BE2C (cell line): Measurements from ENCODE around the gene NR1I2.

Source experiments
- DNase-seq: peaks from one replicate; pipeline ENCODE4 v3.0.0-alpha.2; 2020
- H3K27me3 ChIP-seq: fragments of 250-450 bp; sonication (Bioruptor Pico); 2 replicates; pipeline ENCODE4 v1.5.1; 2020; ENCODE audit warnings: mild to moderate bottlenecking
- H3K36me3 ChIP-seq: fragments of 250-450 bp; sonication (Bioruptor Pico); 2 replicates; pipeline ENCODE4 v1.5.1; 2020; ENCODE audit warnings: mild to moderate bottlenecking
- H3K4me1 ChIP-seq: fragments of 250-450 bp; sonication (Bioruptor Pico); 2 replicates; pipeline ENCODE4 v1.5.1; 2020
- H3K4me3 ChIP-seq: 2 replicates; pipeline ENCODE4 v1.5.1; 2011; ENCODE audit warnings: low read depth, low read length
- H3K9me3 ChIP-seq: fragments of 250-450 bp; sonication (Bioruptor Pico); 2 replicates; pipeline ENCODE4 v1.5.1; 2020
- TF ChIP-seq, protein P1 (sequence below): IDR thresholded peaks from 2 replicates; pipeline ENCODE4 v1.5.1; 2012; ENCODE audit warnings: mild to moderate bottlenecking, low read depth, low read length

NR1I2 gene

DNA sequence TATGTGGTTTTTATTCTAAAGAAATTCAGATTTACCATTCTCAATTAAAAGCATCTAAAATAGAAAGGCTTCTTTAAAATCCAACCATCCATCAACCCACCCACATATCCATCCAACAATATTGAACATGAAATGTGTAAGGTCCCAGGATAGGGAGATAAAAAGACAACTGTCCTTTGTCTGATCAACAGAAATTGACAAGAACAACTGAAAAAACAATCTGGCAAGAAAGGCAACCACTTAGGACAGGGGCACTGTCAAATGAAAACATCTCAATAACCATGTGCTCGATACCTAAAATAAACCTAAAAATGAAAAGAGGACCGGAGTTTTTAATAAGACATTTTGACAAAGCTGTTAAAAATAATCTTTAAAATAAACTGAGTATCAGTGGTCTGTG lies 67.2 kb downstream of the NR1I2 start:
- Histone ChIP-seq H3K4me3 (no peak overlapping the region), H3K27me3 (no peaks in the 10 kb centered on the region), H3K9me3 (no peaks in the 10 kb centered on the region), H3K4me1 (no peaks in the 10 kb centered on the region), H3K36me3 (no peaks in the 10 kb centered on the region)
- no peak for DNase-seq
- TF ChIP-seq, protein P1, sequence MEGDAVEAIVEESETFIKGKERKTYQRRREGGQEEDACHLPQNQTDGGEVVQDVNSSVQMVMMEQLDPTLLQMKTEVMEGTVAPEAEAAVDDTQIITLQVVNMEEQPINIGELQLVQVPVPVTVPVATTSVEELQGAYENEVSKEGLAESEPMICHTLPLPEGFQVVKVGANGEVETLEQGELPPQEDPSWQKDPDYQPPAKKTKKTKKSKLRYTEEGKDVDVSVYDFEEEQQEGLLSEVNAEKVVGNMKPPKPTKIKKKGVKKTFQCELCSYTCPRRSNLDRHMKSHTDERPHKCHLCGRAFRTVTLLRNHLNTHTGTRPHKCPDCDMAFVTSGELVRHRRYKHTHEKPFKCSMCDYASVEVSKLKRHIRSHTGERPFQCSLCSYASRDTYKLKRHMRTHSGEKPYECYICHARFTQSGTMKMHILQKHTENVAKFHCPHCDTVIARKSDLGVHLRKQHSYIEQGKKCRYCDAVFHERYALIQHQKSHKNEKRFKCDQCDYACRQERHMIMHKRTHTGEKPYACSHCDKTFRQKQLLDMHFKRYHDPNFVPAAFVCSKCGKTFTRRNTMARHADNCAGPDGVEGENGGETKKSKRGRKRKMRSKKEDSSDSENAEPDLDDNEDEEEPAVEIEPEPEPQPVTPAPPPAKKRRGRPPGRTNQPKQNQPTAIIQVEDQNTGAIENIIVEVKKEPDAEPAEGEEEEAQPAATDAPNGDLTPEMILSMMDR = no peak

DNA sequence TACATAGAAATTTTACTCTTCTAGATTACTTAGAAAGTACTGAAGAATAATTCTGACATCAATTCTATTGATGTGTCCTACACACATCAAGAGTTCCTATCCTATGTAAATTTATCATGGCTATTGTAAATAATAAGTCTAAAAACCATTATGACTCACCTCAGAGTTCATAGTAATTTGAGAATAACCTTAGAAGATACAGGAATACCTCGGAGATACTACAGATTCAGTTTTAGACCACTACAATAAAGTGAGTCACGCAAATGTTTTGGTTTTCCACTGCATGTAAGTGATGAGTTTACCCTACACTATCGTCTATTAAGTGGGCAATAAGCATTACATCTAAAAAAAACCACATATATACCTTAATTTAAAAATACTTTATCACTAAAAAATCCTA lies 74.8 kb downstream of the NR1I2 start:
- Histone ChIP-seq H3K9me3 (no peaks in the 10 kb centered on the region; the same call in none of the 2 replicates), H3K4me3 (no peak overlapping the region), H3K36me3 (peaks cover 22% of the 10 kb centered on the region), H3K27me3 (no peaks in the 10 kb centered on the region), H3K4me1 (no peaks in the 10 kb centered on the region)
- TF ChIP-seq, protein P1 = no peak
- DNase-seq = no peak

DNA sequence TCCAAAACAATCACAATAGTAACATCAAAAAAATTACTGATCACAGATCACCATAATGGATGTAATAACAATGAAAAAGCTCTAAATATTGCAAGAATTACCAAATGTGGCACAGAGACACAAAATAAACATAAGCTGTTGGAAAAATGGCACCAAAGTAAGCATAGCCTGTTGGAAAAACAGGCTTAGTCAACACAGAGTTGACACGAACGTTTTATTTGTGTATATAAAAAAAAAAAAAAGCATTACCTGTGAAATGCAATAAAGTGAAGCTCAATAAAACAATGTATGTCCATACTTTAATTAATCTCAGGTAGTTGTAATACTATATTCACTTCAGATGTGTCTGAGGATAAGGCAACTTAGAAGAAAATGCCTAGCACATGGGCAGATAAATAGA lies 77.1 kb downstream of the NR1I2 start:
- H3K36me3 ChIP-seq = peaks cover 34% of the 10 kb centered on the region
- no peak for DNase-seq

DNA sequence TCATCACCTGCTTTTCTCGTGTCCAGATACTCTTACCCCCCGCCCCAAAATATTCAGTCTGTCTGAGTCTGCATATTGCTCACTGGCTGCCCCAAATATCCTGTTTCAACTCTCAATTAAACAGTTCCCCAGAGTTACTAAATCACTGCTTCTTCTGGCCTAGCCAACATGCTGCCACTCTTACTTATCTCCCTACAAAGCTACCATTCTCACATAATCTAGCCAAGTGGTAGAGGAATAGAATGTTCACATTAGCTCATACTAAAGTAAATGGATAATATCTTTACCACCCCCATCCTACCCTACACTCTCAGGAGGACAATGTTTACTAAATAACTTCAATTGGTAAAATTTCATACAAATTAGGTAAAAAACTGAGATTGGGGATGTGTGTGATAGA lies 77.8 kb downstream of the NR1I2 start:
- Histone ChIP-seq H3K4me1 (no peaks in the 10 kb centered on the region), H3K9me3 (no peaks in the 10 kb centered on the region; the same call in none of the 2 replicates), H3K4me3 (no peak overlapping the region), H3K36me3 (peaks cover 34% of the 10 kb centered on the region), H3K27me3 (no peaks in the 10 kb centered on the region)
- TF ChIP-seq, protein P1 = no peak
- no peak for DNase-seq

More for the DNA sequence above, 77.1 kb downstream of the NR1I2 start:
- no peaks in the 10 kb centered on the region for H3K27me3 ChIP-seq
- no peaks in the 10 kb centered on the region for H3K4me1 ChIP-seq
- no peak overlapping the region for H3K4me3 ChIP-seq
- TF ChIP-seq, protein P1 = no peak
- no peaks in the 10 kb centered on the region; the same call in none of the 2 replicates for H3K9me3 ChIP-seq

DNA sequence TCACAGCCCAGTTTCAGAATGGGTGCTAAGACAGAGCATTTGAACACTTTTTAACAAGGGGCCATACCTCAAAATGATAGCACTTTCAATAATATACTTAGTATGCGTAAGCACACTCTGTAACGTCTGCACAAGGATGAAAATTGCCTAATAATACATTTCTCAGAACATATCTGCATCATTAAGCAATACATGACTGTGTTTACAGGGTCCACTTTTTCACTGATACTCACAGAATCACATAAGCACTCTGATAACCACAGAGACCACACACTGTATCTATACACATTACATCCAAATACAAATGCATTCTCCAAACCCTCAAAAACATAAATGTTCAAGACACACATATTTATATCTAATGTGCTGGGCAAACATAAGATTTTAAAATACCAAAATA lies 79.8 kb downstream of the NR1I2 start:
- DNase-seq = no peak
- TF ChIP-seq, protein P1 = no peak
- Histone ChIP-seq H3K36me3 (peaks cover 30% of the 10 kb centered on the region), H3K27me3 (no peaks in the 10 kb centered on the region), H3K9me3 (no peaks in the 10 kb centered on the region; the same call in 1 of the 2 replicates), H3K4me1 (no peaks in the 10 kb centered on the region), H3K4me3 (no peak overlapping the region)

DNA sequence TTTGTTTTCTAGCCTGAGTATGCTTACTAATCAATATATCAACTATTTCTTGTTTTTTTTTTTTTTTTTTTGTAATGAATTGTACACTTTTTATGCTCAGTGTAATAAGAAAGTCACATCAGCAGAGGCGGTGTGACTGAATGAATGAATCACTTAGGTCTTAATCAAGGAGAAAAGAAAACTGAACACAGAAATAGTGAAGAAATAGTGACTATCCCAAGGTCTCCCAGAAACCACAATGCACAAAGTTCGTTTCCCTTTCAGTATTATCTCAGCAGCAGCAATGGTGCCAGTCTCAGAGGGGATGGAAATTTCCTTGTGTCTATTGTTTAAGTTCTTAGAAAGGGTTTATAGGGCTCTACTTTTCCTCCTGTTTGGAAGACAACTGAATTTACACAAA lies 80.7 kb downstream of the NR1I2 start:
- DNase-seq = no peak
- H3K27me3 ChIP-seq = no peaks in the 10 kb centered on the region
- no peaks in the 10 kb centered on the region for H3K4me1 ChIP-seq
- H3K36me3 ChIP-seq = peaks cover 22% of the 10 kb centered on the region
- no peaks in the 10 kb centered on the region; the same call in 1 of the 2 replicates for H3K9me3 ChIP-seq
- TF ChIP-seq, protein P1 = no peak
- H3K4me3 ChIP-seq = no peak overlapping the region
